HCT116 (cell line): ENCODE measurements around the gene FBN1. TPM values are rescaled to one million over a fixed set of nuclear protein-coding genes. Genes with fewer than 3 reads are reported as not detected.

Source experiments
- ATAC-seq: fragments of 200-7000 bp; cut with Tn5 transposase; 2 replicates; pipeline ENCODE4 v1.9.1; 2020; ENCODE audit warnings: mild to moderate bottlenecking, moderate library complexity
- BruUV-seq: library from RNA; stranded (reverse); fragments of 400-500 nt; replicated peaks from 2 replicates; lab custom pipeline; 2021; lab: Mats Ljungman, UMichigan
- CTCF ChIA-PET: fragments of 300-600 bp; sonication (Branson Sonifier 250); formaldehyde crosslinking; loops from one replicate; lab custom pipeline; 2021; ENCODE audit warnings: antibody characterized with exemption; lab: Charles Lee
- POLR2A ChIA-PET: fragments of 300-600, 350-600 bp; sonication (Branson Sonifier 250); formaldehyde crosslinking; loops from one replicate; lab custom pipeline; 2021; ENCODE audit warnings: antibody characterized with exemption; lab: Charles Lee
- RAD21 ChIA-PET, 2 experiments: fragments of 300-600 bp; sonication (Branson Sonifier 250); formaldehyde crosslinking; loops; one replicate each; lab custom pipeline; 2023; ENCODE audit warnings: low total read pairs in 2 of 2; ENCODE audit not compliant: uncharacterized antibody in 2 of 2, unreplicated experiment in 2 of 2, low non-redundant PET in 1 of 2; lab: Charles Lee
- DNase-seq: peaks from one replicate; pipeline ENCODE4 v3.0.0-alpha.2; 2010; ENCODE audit warnings: low read depth, low spot score
- H2AFZ ChIP-seq: fragments of 200-600 bp; shearing (Covaris generic), sonication (generic); 2 replicates; pipeline ENCODE4 v1.6.1; 2017; ENCODE audit warnings: low read depth, mixed run types, mixed read lengths, antibody characterized with exemption, low read length; ENCODE audit not compliant: poor library complexity, severe bottlenecking
- H3K27ac ChIP-seq: 2 replicates; pipeline ENCODE4 v1.5.1; 2012; ENCODE audit warnings: low read depth, low read length
- H3K27me3 ChIP-seq: fragments of 200-600 bp; sonication (generic); 2 replicates; pipeline ENCODE4 v1.6.1; 2016; ENCODE audit warnings: mixed run types, low read length, mixed read lengths; ENCODE audit not compliant: insufficient read depth
- H3K36me3 ChIP-seq, 2 experiments: fragments of 200-500 bp in 1 of 2; fragments of 200-600 bp in 1 of 2; sonication (Bioruptor generic) in 1 of 2; sonication (generic) in 1 of 2; 2 replicates each; pipeline versions ENCODE4 v1.5.1 to v1.6.1; 2014 to 2016; ENCODE audit warnings: low read length in 2 of 2, inconsistent platforms in 1 of 2, mixed read lengths in 1 of 2, mixed run types in 1 of 2; ENCODE audit not compliant: insufficient read depth in 2 of 2, control insufficient read depth in 1 of 2
- H3K4me1 ChIP-seq, 2 experiments: fragments of 200-600 bp in 1 of 2; sonication (generic) in 1 of 2; 2 replicates each; pipeline versions ENCODE4 v1.5.1 to v1.6.1; 2012 to 2017; ENCODE audit warnings: low read length in 2 of 2, inconsistent platforms in 1 of 2, mild to moderate bottlenecking in 1 of 2, mixed read lengths in 1 of 2, mixed run types in 1 of 2, moderate library complexity in 1 of 2; ENCODE audit not compliant: insufficient read depth in 2 of 2, control insufficient read depth in 1 of 2
- H3K4me2 ChIP-seq: fragments of 200-600 bp; sonication (generic); 2 replicates; pipeline ENCODE4 v1.6.1; 2017; ENCODE audit warnings: mixed run types, low read length, mixed read lengths
- H3K4me3 ChIP-seq, 2 experiments: fragments of 200-600 bp in 1 of 2; sonication (generic) in 1 of 2; replicated peaks in 1 of 2; 2 replicates each; pipeline ENCODE4 v1.5.1; 2011 to 2016; ENCODE audit warnings: low read length in 2 of 2, control low read depth in 1 of 2, low read depth in 1 of 2, mild to moderate bottlenecking in 1 of 2, mixed read lengths in 1 of 2, mixed run types in 1 of 2
- H3K79me2 ChIP-seq: fragments of 200-600 bp; sonication (generic); 2 replicates; pipeline ENCODE4 v1.6.1; 2017; ENCODE audit warnings: mild to moderate bottlenecking, mixed run types, low read length, moderate library complexity, mixed read lengths; ENCODE audit not compliant: insufficient read depth
- H3K9ac ChIP-seq: fragments of 200-600 bp; sonication (generic); 2 replicates; pipeline ENCODE4 v1.6.1; 2016; ENCODE audit warnings: low read length, mixed read lengths
- H3K9me2 ChIP-seq: fragments of 200-600 bp; sonication (generic), shearing (Covaris generic); 2 replicates; pipeline ENCODE4 v1.6.1; 2017; ENCODE audit warnings: mixed run types, mild to moderate bottlenecking, moderate library complexity; ENCODE audit not compliant: insufficient read depth
- H3K9me3 ChIP-seq, 2 experiments: fragments of 200-500 bp in 1 of 2; fragments of 200-600 bp in 1 of 2; sonication (Bioruptor generic) in 1 of 2; sonication (generic) in 1 of 2; 2 replicates each; pipeline ENCODE4 v1.6.1; 2014 to 2017; ENCODE audit warnings: low read length in 2 of 2, mixed read lengths in 2 of 2, inconsistent platforms in 1 of 2, low read depth in 1 of 2, mild to moderate bottlenecking in 1 of 2, mixed run types in 1 of 2, moderate library complexity in 1 of 2; ENCODE audit not compliant: control insufficient read depth in 1 of 2, insufficient read depth in 1 of 2
- H4K20me1 ChIP-seq: fragments of 200-600 bp; sonication (generic), shearing (Covaris generic); 2 replicates; pipeline ENCODE4 v1.6.1; 2017; ENCODE audit warnings: mixed run types, mild to moderate bottlenecking, moderate library complexity; ENCODE audit not compliant: insufficient read depth
- ATF3 ChIP-seq: IDR thresholded peaks from 2 replicates; pipeline ENCODE4 v1.6.1; 2012
- CBX3 ChIP-seq: IDR thresholded peaks from 2 replicates; pipeline ENCODE4 v1.6.1; 2012; ENCODE audit warnings: low read depth
- CEBPB ChIP-seq: IDR thresholded peaks from 2 replicates; pipeline ENCODE4 v1.6.1; 2012; ENCODE audit warnings: low read depth
- EGR1 ChIP-seq: IDR thresholded peaks from 2 replicates; pipeline ENCODE4 v1.6.1; 2012; ENCODE audit warnings: low read depth
- JUND ChIP-seq: IDR thresholded peaks from 2 replicates; pipeline ENCODE4 v1.6.1; 2012
- MAX ChIP-seq: IDR thresholded peaks from 2 replicates; pipeline ENCODE4 v1.6.1; 2012
- POLR2AphosphoS5 ChIP-seq: IDR thresholded peaks from 2 replicates; pipeline ENCODE4 v1.6.1; 2011; ENCODE audit warnings: mild to moderate bottlenecking, low read depth, low read length, moderate library complexity
- SP1 ChIP-seq: IDR thresholded peaks from 2 replicates; pipeline ENCODE4 v1.6.1; 2012; ENCODE audit warnings: low read depth
- SRF ChIP-seq: IDR thresholded peaks from 2 replicates; pipeline ENCODE4 v1.6.1; 2012; ENCODE audit warnings: low read depth
- ZBTB33 ChIP-seq: IDR thresholded peaks from 2 replicates; pipeline ENCODE4 v1.6.1; 2011; ENCODE audit warnings: mild to moderate bottlenecking, low read length, moderate library complexity; ENCODE audit not compliant: insufficient replicate concordance; ENCODE audit errors: extremely low read depth
- ZNF274 ChIP-seq: fragments of 200-500 bp; sonication (Bioruptor generic); IDR thresholded peaks from 2 replicates; pipeline ENCODE4 v1.6.1; 2014; ENCODE audit warnings: mild to moderate bottlenecking, low read depth, low read length, inconsistent platforms
- intact Hi-C: fragments of 100-400 bp; cut with micrococcal nuclease; formaldehyde crosslinking; loops from 2 replicates; pipeline ENCODE4 v1.10.0; 2022
- total RNA-seq: library from RNA; stranded (reverse); gene quantifications from one replicate; pipeline ENCODE4 v1.2.1, GENCODE V29; 2021; ENCODE audit not compliant: unreplicated experiment

FBN1 gene
- total RNA-seq, 1 experiment from 2014 or later: 1.7 TPM

GRCh38 chr15:48375767-48376166 is 269.7 kb downstream of the FBN1 start (continued):
- no peak for TF ChIP-seq ZNF274
- TF ChIP-seq EGR1: no peak
- no peak for TF ChIP-seq MAX
- no peak for TF ChIP-seq JUND

GRCh38 chr15:48374472-48374871 is 271.0 kb downstream of the FBN1 start:
- Histone ChIP-seq H3K4me1 (peaks cover 0 to 9% of the 10 kb centered on the region in 2 experiments; a peak in 2 of 4 replicates), H3K36me3 (no peaks in the 10 kb centered on the region), H3K9me3 (no peaks in the 10 kb centered on the region), H3K27ac (no peak overlapping the region), H3K4me2 (no peak overlapping the region), H3K9me2 (0 out of 2 replicates have a peak, but pooled peaks cover 4% of the 10 kb centered on the region), H3K9ac (no peak overlapping the region), H3K4me3 (no peak overlapping the region), H3K27me3 (no peaks in the 10 kb centered on the region), H2AFZ (no peak overlapping the region), H4K20me1 (no peaks in the 10 kb centered on the region), H3K79me2 (no peaks in the 10 kb centered on the region)
- no peak for DNase-seq
- ATAC-seq: no peak
- no TSS peak for BruUV-seq
- intact Hi-C loops: no loop called here
- CTCF ChIA-PET: no interaction called here
- RAD21 ChIA-PET: no interaction called here
- POLR2A ChIA-PET: no interaction called here
- TF ChIP-seq CBX3 (no peak), POLR2AphosphoS5 (no peak), SP1 (no peak), CEBPB (no peak), EGR1 (no peak), SRF (no peak), ZBTB33 (no peak), MAX (no peak), ATF3 (no peak)
